BLaER1 treated with 17β-estradiol and CSF1 and Interleukin-3, amounts not matched to agents 10 nM and 100 nM (cell line): ENCODE measurements around the gene ANKFN1.

Source experiments
- H3K27ac ChIP-seq, 11 experiments: shearing (Covaris generic); formaldehyde crosslinking; 2 replicates each; pipeline ENCODE4 v1.8.1; 2022
- H3K27me3 ChIP-seq, 11 experiments: shearing (Covaris generic); formaldehyde crosslinking; 2 replicates each; pipeline ENCODE4 v1.8.1; 2022
- H3K36me3 ChIP-seq, 11 experiments: shearing (Covaris generic); formaldehyde crosslinking; 2 replicates each; pipeline ENCODE4 v1.8.1; 2022
- H3K4me1 ChIP-seq, 10 experiments: shearing (Covaris generic); formaldehyde crosslinking; 2 replicates each; pipeline ENCODE4 v1.8.1; 2022
- H3K4me2 ChIP-seq, 11 experiments: shearing (Covaris generic); formaldehyde crosslinking; 2 replicates each; pipeline ENCODE4 v1.8.1; 2022
- H3K4me3 ChIP-seq, 10 experiments: shearing (Covaris generic); formaldehyde crosslinking; 2 replicates each; pipeline ENCODE4 v1.8.1; 2022
- H3K9ac ChIP-seq, 11 experiments: shearing (Covaris generic); formaldehyde crosslinking; 2 replicates each; pipeline ENCODE4 v1.8.1; 2022
- H3K9me3 ChIP-seq, 11 experiments: shearing (Covaris generic); formaldehyde crosslinking; replicated peaks in 1 of 11; 2 replicates each; pipeline ENCODE4 v1.8.1; 2022
- H4K20me1 ChIP-seq, 11 experiments: shearing (Covaris generic); formaldehyde crosslinking; 2 replicates each; pipeline ENCODE4 v1.8.1; 2022
- Cebpa-rat ChIP-seq, 11 experiments: shearing (Covaris generic); IDR thresholded peaks; 2 replicates each; pipeline ENCODE4 v1.8.1; 2022

Gene ANKFN1, protein sequence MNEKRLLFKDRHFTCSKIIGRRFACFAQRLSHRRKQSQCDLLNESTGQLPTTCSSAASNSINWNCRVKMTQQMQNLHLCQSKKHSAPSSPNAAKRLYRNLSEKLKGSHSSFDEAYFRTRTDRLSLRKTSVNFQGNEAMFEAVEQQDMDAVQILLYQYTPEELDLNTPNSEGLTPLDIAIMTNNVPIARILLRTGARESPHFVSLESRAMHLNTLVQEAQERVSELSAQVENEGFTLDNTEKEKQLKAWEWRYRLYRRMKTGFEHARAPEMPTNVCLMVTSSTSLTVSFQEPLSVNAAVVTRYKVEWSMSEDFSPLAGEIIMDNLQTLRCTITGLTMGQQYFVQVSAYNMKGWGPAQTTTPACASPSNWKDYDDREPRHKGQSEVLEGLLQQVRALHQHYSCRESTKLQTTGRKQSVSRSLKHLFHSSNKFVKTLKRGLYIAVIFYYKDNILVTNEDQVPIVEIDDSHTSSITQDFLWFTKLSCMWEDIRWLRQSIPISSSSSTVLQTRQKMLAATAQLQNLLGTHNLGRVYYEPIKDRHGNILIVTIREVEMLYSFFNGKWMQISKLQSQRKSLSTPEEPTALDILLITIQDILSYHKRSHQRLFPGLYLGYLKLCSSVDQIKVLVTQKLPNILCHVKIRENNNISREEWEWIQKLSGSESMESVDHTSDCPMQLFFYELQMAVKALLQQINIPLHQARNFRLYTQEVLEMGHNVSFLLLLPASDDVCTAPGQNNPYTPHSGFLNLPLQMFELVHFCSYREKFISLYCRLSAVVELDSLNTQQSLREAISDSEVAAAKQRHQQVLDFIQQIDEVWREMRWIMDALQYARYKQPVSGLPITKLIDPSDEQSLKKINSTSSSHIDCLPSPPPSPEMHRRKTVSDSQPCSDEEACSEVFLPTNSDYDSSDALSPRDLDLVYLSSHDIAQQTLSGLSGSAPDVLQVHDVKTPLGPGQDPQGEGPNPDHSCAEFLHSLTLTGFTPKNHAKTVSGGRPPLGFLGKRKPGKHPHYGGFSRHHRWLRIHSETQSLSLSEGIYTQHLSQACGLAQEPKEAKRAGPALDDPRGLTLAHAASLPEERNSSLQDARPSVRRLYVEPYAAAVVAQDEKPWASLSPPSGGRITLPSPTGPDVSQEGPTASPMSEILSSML

DNA sequence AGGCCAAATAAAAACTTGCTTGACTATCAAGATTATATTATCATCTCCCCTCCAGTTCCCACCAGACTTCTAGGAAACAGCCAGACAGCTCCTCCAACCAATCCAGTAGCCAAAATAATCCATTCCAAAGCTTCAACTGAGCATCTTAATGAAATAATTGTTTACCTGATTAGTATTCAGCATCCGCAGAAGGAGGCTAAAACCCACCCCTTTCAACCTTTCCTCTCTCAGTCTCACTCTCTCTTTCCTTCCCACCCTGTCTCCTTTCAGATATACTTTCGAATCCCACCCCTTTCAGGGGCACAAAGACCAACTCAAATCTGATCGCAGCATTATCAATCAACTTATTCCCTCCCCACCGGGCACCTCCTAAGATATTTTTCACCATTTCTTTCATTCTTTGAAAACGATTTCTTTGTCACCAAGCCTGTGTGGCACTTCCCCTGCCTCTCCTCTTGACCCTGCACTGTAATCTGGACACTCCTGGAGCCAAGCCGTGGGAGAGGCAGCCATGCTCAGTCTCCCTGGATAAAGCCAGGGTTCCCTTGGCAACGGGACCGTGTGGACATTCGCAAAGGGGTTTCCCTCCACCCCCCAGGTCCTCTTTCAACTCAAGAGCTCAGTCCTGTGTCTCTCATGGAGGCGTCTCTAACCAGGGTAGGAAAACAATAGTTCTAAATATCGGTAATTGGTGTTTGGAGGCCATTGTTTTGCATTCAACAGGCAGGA lies at the start of gene ANKFN1:
Gene ANKFN1, plus strand, starts transcription at position 602 of the 729 bp plus-strand sequence. CDS start 59,193 bp downstream, outside the sequence.
- H3K9me3 ChIP-seq, result peaks cover 0 to 7% (median 0%) of the 10 kb centered on the region in 11 experiments; a peak in 1 of 22 replicates
- H3K27ac ChIP-seq, result no peak within 1 kb of the TSS
- H3K4me3 ChIP-seq, result no peak within 1 kb of the TSS
- H3K27me3 ChIP-seq, result no peaks in the 10 kb centered on the region
- H3K36me3 ChIP-seq, result no peaks in the 10 kb centered on the region
- H3K4me1 ChIP-seq, result peaks cover 0 to 17% (median 0%) of the 10 kb centered on the region in 10 experiments; a peak in 4 of 20 replicates
- no peak for TF ChIP-seq Cebpa-rat (IDR thresholded peaks at IDR 0.05)
- no peak within 1 kb of the TSS for H3K9ac ChIP-seq
- no peak within 1 kb of the TSS for H3K4me2 ChIP-seq
- no peaks in the 10 kb centered on the region for H4K20me1 ChIP-seq

DNA sequence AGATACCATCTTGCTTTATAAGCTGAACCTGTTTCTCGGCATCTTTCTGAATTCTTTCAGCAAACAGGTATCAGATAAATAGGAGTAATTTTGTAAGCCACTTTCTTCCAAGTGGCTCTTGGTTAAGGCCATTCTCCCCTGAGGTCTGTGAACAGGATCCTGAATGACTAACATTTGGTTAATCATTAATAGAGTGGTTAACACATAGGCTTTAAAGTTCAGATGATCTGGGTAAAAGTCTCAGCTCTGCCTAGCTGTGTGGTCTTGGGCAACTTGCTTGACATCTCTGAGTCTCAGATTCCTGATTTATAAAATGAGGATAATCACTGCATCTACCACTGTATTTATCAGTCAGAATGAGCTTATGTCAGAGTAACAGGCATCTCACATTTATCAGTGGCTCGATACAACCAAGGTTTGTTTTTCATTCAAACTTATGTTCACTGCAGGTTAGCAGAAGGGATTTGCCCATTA lies 44.4 kb upstream of the ANKFN1 start:
- Histone ChIP-seq H3K4me1 (no peaks in the 10 kb centered on the region), H3K9ac (no peak overlapping the region), H3K27ac (no peak overlapping the region), H3K27me3 (no peaks in the 10 kb centered on the region), H3K4me3 (no peak overlapping the region), H3K9me3 (no peaks in the 10 kb centered on the region), H3K4me2 (no peak overlapping the region), H3K36me3 (no peaks in the 10 kb centered on the region), H4K20me1 (no peaks in the 10 kb centered on the region)
- no peak for TF ChIP-seq Cebpa-rat (IDR thresholded peaks at IDR 0.05)

- no peaks in the 10 kb centered on the region for H3K4me1 ChIP-seq
- no peaks in the 10 kb centered on the region for H4K20me1 ChIP-seq
- H3K27ac ChIP-seq, result no peak overlapping the region
- no peak overlapping the region for H3K4me3 ChIP-seq
- H3K4me2 ChIP-seq, result no peak overlapping the region
- no peaks in the 10 kb centered on the region for H3K36me3 ChIP-seq
- H3K9me3 ChIP-seq, result no peaks in the 10 kb centered on the region
- H3K9ac ChIP-seq, result no peak overlapping the region
- H3K27me3 ChIP-seq, result no peaks in the 10 kb centered on the region
- no peak for TF ChIP-seq Cebpa-rat (IDR thresholded peaks at IDR 0.05)
Observed at GRCh38 chr17:56109836-56110235, 43.4 kb upstream of the ANKFN1 start.

DNA sequence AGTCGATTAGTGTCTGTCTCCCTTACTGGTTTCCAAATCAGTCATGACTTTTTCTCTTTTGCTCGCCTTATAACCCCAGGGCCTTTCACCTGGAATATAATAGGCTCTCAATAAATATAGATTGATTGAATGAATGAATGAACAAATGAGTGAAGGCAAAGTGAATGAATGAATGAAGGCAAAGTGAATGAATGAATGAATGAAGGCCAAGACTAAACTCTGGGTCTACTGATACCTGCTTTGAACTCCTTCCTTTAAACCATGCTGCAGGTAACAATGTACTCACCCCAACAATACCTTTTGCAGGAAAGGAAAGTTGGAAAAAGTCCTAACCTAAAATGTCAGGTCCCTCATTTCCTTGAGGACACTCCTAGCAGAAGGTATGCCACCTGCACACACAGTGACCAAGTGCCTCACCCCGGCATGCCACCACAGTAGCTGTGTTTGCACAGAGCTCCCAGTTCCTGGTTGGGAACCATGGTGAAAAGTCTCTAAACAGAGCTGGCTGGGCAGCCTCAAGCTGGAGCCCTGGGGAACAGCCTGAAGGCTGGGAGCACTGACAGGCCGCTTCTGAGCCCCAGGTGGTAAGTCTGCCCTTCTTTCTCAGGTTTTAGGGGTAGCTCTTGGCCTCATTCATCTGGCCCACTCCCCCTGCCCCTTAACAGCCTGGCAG lies 42.7 kb upstream of the ANKFN1 start:
- no peak for TF ChIP-seq Cebpa-rat (IDR thresholded peaks at IDR 0.05)

GRCh38 chr17:56111706-56112485 lies 41.4 kb upstream of the ANKFN1 start:
- H3K9me3 ChIP-seq, result no peaks in the 10 kb centered on the region
- no peak overlapping the region for H3K27ac ChIP-seq
- H3K9ac ChIP-seq, result no peak overlapping the region
- no peaks in the 10 kb centered on the region for H4K20me1 ChIP-seq
- H3K4me1 ChIP-seq, result no peaks in the 10 kb centered on the region
- no peak for TF ChIP-seq Cebpa-rat (IDR thresholded peaks at IDR 0.05)
- H3K27me3 ChIP-seq, result no peaks in the 10 kb centered on the region
- H3K36me3 ChIP-seq, result no peaks in the 10 kb centered on the region
- no peak overlapping the region for H3K4me2 ChIP-seq
- H3K4me3 ChIP-seq, result no peak overlapping the region

More for the DNA sequence above, 42.7 kb upstream of the ANKFN1 start:
- Histone ChIP-seq H3K9me3 (no peaks in the 10 kb centered on the region), H3K9ac (no peak overlapping the region), H3K4me1 (no peaks in the 10 kb centered on the region), H3K4me2 (no peak overlapping the region), H3K27me3 (no peaks in the 10 kb centered on the region), H3K4me3 (no peak overlapping the region), H3K36me3 (no peaks in the 10 kb centered on the region), H4K20me1 (no peaks in the 10 kb centered on the region), H3K27ac (no peak overlapping the region)

- H3K9ac ChIP-seq, result no peak overlapping the region
- no peak overlapping the region for H3K27ac ChIP-seq
- no peaks in the 10 kb centered on the region for H3K9me3 ChIP-seq
- H3K4me1 ChIP-seq, result no peaks in the 10 kb centered on the region
- H3K4me3 ChIP-seq, result no peak overlapping the region
- no peak for TF ChIP-seq Cebpa-rat (IDR thresholded peaks at IDR 0.05)
- no peaks in the 10 kb centered on the region for H4K20me1 ChIP-seq
- H3K27me3 ChIP-seq, result no peaks in the 10 kb centered on the region
- no peaks in the 10 kb centered on the region for H3K36me3 ChIP-seq
- no peak overlapping the region for H3K4me2 ChIP-seq
Observed at GRCh38 chr17:56113486-56113885, 39.8 kb upstream of the ANKFN1 start.

- Histone ChIP-seq H3K4me2 (no peak overlapping the region), H3K27ac (no peak overlapping the region), H3K27me3 (no peaks in the 10 kb centered on the region), H3K36me3 (no peaks in the 10 kb centered on the region), H3K9ac (no peak overlapping the region), H3K4me3 (no peak overlapping the region), H3K4me1 (no peaks in the 10 kb centered on the region), H4K20me1 (no peaks in the 10 kb centered on the region), H3K9me3 (no peaks in the 10 kb centered on the region)
- TF ChIP-seq Cebpa-rat (IDR thresholded peaks at IDR 0.05), result no peak
Observed at GRCh38 chr17:56114469-56114868, 38.8 kb upstream of the ANKFN1 start.

DNA sequence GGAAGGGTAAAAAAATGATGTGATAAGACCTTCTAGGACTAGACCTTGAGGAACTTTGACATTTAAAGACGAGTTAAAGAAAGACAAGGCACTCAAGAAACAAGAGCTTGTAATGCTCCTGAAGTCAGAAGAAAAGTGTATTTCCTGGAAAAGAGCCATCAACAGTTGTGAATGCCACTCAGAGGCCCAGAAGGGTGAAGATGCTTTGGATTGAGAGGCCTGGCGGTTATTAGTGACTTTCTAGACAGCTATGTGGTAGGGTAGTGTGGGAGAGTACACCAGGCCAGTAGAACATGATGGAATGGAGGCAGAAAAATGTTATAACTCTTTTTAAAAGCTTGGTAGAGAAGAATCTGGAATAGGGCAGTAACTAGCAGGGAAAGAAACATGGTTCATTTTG lies 34.1 kb upstream of the ANKFN1 start:
- Histone ChIP-seq H3K4me1 (no peaks in the 10 kb centered on the region), H3K9me3 (no peaks in the 10 kb centered on the region), H3K9ac (no peak overlapping the region), H3K27me3 (no peaks in the 10 kb centered on the region), H3K36me3 (no peaks in the 10 kb centered on the region), H3K27ac (no peak overlapping the region), H3K4me2 (no peak overlapping the region), H4K20me1 (no peaks in the 10 kb centered on the region), H3K4me3 (no peak overlapping the region)
- no peak for TF ChIP-seq Cebpa-rat (IDR thresholded peaks at IDR 0.05)
